Kidney tubule cell (primary cell): ENCODE results near the gene CNTNAP1.
"Not testable (repeated sequence)": the region's sequence is repeated elsewhere in the genome, so short reads cannot be mapped to it uniquely, and the experiment has no call there.

Experiments
- DNase-seq: peaks from one replicate; pipeline ENCODE4 v3.0.0-alpha.2; 2018; ENCODE audit warnings: low spot score

CNTNAP1 gene

GRCh38 chr17:42681976-42682721, at the start of gene CNTNAP1:
CNTNAP1 (plus strand) TSS chr17:42682531; CDS start chr17:42682830, 299 bp downstream.
- DNase-seq = peak; percentile 88

GRCh38 chr17:42632949-42633444, 49.3 kb upstream of the CNTNAP1 start:
- DNase-seq = no peak

GRCh38 chr17:42639525-42640113, 42.7 kb upstream of the CNTNAP1 start:
- DNase-seq = no peak

GRCh38 chr17:42640121-42640520, 42.2 kb upstream of the CNTNAP1 start:
- DNase-seq = no peak

- DNase-seq = no peak
Measured at GRCh38 chr17:42642336-42642735, 40.0 kb upstream of the CNTNAP1 start.

GRCh38 chr17:42647778-42648177, 34.6 kb upstream of the CNTNAP1 start:
- peak; percentile 74 for DNase-seq

- DNase-seq = no peak
Measured at GRCh38 chr17:42651392-42651791, 30.9 kb upstream of the CNTNAP1 start.

GRCh38 chr17:42653179-42654124, 28.9 kb upstream of the CNTNAP1 start:
- DNase-seq = no peak

- DNase-seq = peak; percentile 75
Measured at GRCh38 chr17:42655528-42655927, 26.8 kb upstream of the CNTNAP1 start.

GRCh38 chr17:42657824-42658588, 24.3 kb upstream of the CNTNAP1 start:
- DNase-seq = no peak

- peak; percentile 95 for DNase-seq
Measured at GRCh38 chr17:42659079-42659931, 23.0 kb upstream of the CNTNAP1 start, which contains the start of gene TUBG2. TUBG2 (plus strand) TSS chr17:42659284; CDS start chr17:42659504, 220 bp downstream.

GRCh38 chr17:42659932-42660274, 22.4 kb upstream of the CNTNAP1 start:
- DNase-seq = not testable (repeated sequence)

GRCh38 chr17:42660692-42661345, 21.5 kb upstream of the CNTNAP1 start:
- peak; percentile 72 for DNase-seq

GRCh38 chr17:42665581-42666001, 16.7 kb upstream of the CNTNAP1 start:
- DNase-seq = no peak

GRCh38 chr17:42666126-42666525, 16.2 kb upstream of the CNTNAP1 start:
- DNase-seq = not testable (repeated sequence)

GRCh38 chr17:42667088-42667951, 15.0 kb upstream of the CNTNAP1 start:
- DNase-seq = peak; percentile 94

- no peak for DNase-seq
Measured at GRCh38 chr17:42669705-42669976, 12.7 kb upstream of the CNTNAP1 start.

- no peak for DNase-seq
Measured at GRCh38 chr17:42669977-42670788, 12.1 kb upstream of the CNTNAP1 start.
